ENCODE results near the gene FAM181B. TPM values are rescaled to one million over a fixed set of nuclear protein-coding genes. Genes with fewer than 3 reads are reported as not detected.

Gene FAM181B
- total RNA-seq, 1 experiment from 2014 or later, result 0.44 TPM

GRCh38 chr11:82730286-82730685 lies 3.4 kb downstream of the FAM181B start:
- no peak overlapping the region for H3K18ac ChIP-seq (ENCODE audit: insufficient read length, low read depth, low read length)
- H3K23ac ChIP-seq (ENCODE audit: insufficient read length, low read depth, low read length), result no peak overlapping the region
- peaks cover 3% of the 10 kb centered on the region for H3K23me2 ChIP-seq (ENCODE audit: insufficient read length, low read depth, low read length, poor library complexity, severe bottlenecking)
- peaks cover 67% of the 10 kb centered on the region for H3K27me3 Mint-ChIP-seq (ENCODE audit: low read depth)
- no peaks in the 10 kb centered on the region for H3K9me3 Mint-ChIP-seq
- H4K91ac ChIP-seq (ENCODE audit: insufficient read length, low read depth, low read length), result no peak overlapping the region
- no peak overlapping the region for H2BK12ac ChIP-seq (ENCODE audit: insufficient read length, low read depth, low read length)
- no peak overlapping the region for H3K4me2 ChIP-seq (ENCODE audit: insufficient read depth, insufficient read length, low read length)
- DNase-seq, result no peak
- H3K4me3 Mint-ChIP-seq, result no peak overlapping the region
- no peak overlapping the region for H3K4ac ChIP-seq (ENCODE audit: low read depth, low read length)
- no peaks in the 10 kb centered on the region for H4K20me1 ChIP-seq (ENCODE audit: control insufficient read depth, insufficient read depth, insufficient read length)
- peaks cover 26 to 29% of the 10 kb centered on the region in 2 experiments for H3K4me1 Mint-ChIP-seq
- no peak overlapping the region for H2BK15ac ChIP-seq (ENCODE audit: low read depth, low read length)
- H3K79me2 ChIP-seq (ENCODE audit: insufficient read depth, low read length), result no peaks in the 10 kb centered on the region
- no peaks in the 10 kb centered on the region; a peak in 1 of 7 replicates for H3K36me3 Mint-ChIP-seq (ENCODE audit: insufficient read depth in 1 of 3, low read depth in 3 of 3)
- H3K9me3 ChIP-seq (ENCODE audit: control insufficient read depth, low read depth, low read length), result no peaks in the 10 kb centered on the region
- no peak overlapping the region for H4K5ac ChIP-seq (ENCODE audit: insufficient read length, low read depth, low read length)
- no peak overlapping the region for H3K27ac Mint-ChIP-seq
- TF ChIP-seq CTCF (conservative IDR thresholded peaks at IDR 0.05), result no peak
- WGBS (ENCODE audit: extremely low coverage, insufficient read length, low lambda C conversion rate), result no CpG with 5 or more reads among the region's 4 CpGs
- no peak overlapping the region for H3T11ph ChIP-seq (ENCODE audit: low read length)
- H3K56ac ChIP-seq (ENCODE audit: insufficient read length, low read depth, low read length), result no peak overlapping the region
- no peak overlapping the region for H2BK20ac ChIP-seq (ENCODE audit: low read depth, low read length, poor library complexity, severe bottlenecking)
- H2AK5ac ChIP-seq (ENCODE audit: insufficient read length, low read length), result no peak overlapping the region
- H4K8ac ChIP-seq (replicated peaks; ENCODE audit: insufficient read length, low read depth, low read length), result no peak overlapping the region
- no peak overlapping the region for H3K27ac ChIP-seq (ENCODE audit: insufficient read length, low read depth, low read length)
- peaks cover 18% of the 10 kb centered on the region; the same call in 1 of the 2 replicates for H3K27me3 ChIP-seq (ENCODE audit: insufficient read depth, low read length)
- H2BK5ac ChIP-seq (ENCODE audit: insufficient read length, low read length), result no peak overlapping the region
- H2BK120ac ChIP-seq (ENCODE audit: low read depth, low read length, poor library complexity, severe bottlenecking), result no peak overlapping the region
- no peaks in the 10 kb centered on the region for H3K79me1 ChIP-seq (ENCODE audit: insufficient read depth, low read depth, low read length, poor library complexity, severe bottlenecking)
- no peak overlapping the region for H3K9ac ChIP-seq (ENCODE audit: extremely low read depth, insufficient read length, low read length)
- H3K14ac ChIP-seq (ENCODE audit: insufficient read depth, low read length), result no peak overlapping the region
- H3K4me1 ChIP-seq (ENCODE audit: insufficient read depth, low read length), result no peaks in the 10 kb centered on the region
- no peak overlapping the region for H2AFZ ChIP-seq (ENCODE audit: low read length)

Measured in H9 (cell line).